Smooth muscle cell (in vitro differentiated cells): Measurements from ENCODE around the gene CRK. TPM values are rescaled to one million over a fixed set of nuclear protein-coding genes. Genes with fewer than 3 reads are reported as not detected.

ENCODE experiments used
- DNase-seq: peaks from one replicate; lab custom pipeline; 2025; ENCODE audit not compliant: unreplicated experiment; lab: John Stamatoyannopoulos, UW
- H2AFZ ChIP-seq: fragments of 200-600 bp; sonication (generic); 2 replicates; pipeline ENCODE4 v1.6.0; 2016; ENCODE audit warnings: antibody characterized with exemption, low read depth, mild to moderate bottlenecking
- H3F3A ChIP-seq: fragments of 200-600 bp; sonication (generic); 2 replicates; pipeline ENCODE4 v1.6.0; 2017; ENCODE audit warnings: antibody characterized with exemption, low read depth
- H3K27ac ChIP-seq: fragments of 200-600 bp; sonication (generic); 2 replicates; pipeline ENCODE4 v1.5.1; 2016; ENCODE audit warnings: low read depth, mild to moderate bottlenecking
- H3K27me3 ChIP-seq: fragments of 200-600 bp; sonication (generic); 2 replicates; pipeline ENCODE4 v1.6.1; 2016; ENCODE audit warnings: low read depth, mild to moderate bottlenecking
- H3K36me3 ChIP-seq: fragments of 200-600 bp; sonication (generic); 2 replicates; pipeline ENCODE4 v1.5.1; 2016; ENCODE audit warnings: low read depth
- H3K4me1 ChIP-seq: fragments of 200-600 bp; sonication (generic); 2 replicates; pipeline ENCODE4 v1.5.1; 2016; ENCODE audit warnings: low read depth
- H3K4me2 ChIP-seq: fragments of 200-600 bp; sonication (generic); 2 replicates; pipeline ENCODE4 v1.6.0; 2016; ENCODE audit warnings: mild to moderate bottlenecking
- H3K4me3 ChIP-seq: fragments of 200-600 bp; sonication (generic); 2 replicates; pipeline ENCODE4 v1.5.1; 2016; ENCODE audit warnings: mild to moderate bottlenecking
- H3K79me2 ChIP-seq: fragments of 200-600 bp; sonication (generic); 2 replicates; pipeline ENCODE4 v1.6.0; 2016; ENCODE audit warnings: low read depth, mild to moderate bottlenecking
- H3K9ac ChIP-seq: fragments of 200-600 bp; sonication (generic); 2 replicates; pipeline ENCODE4 v1.6.0; 2016; ENCODE audit warnings: low read depth
- H3K9me3 ChIP-seq: fragments of 200-600 bp; sonication (generic); replicated peaks from 2 replicates; pipeline ENCODE4 v1.5.1; 2016; ENCODE audit warnings: low read depth
- H4K20me1 ChIP-seq: fragments of 200-600 bp; sonication (generic); 2 replicates; pipeline ENCODE4 v1.6.0; 2016; ENCODE audit warnings: low read depth
- WGBS: methylation state at CpG from one replicate; pipeline ENCODE4 v1.1.7; 2016; ENCODE audit warnings: low lambda C conversion rate; 5-methylcytosine and 5-hydroxymethylcytosine counted together
- polyA plus RNA-seq: library from polyadenylated mRNA; unstranded; fragments of >200 nt; fragmentation: Nextera tagmentation; extraction: Ambion mirVana; gene quantifications from 2 replicates; pipeline ENCODE4 v1.2.1, GENCODE V29; 2016
- total RNA-seq: library from RNA; depleted of rRNA; stranded (reverse); fragments of >200 nt; gene quantifications from 2 replicates; pipeline ENCODE4 v1.2.3, GENCODE V29; 2014
- TF ChIP-seq, protein P1 (sequence below): fragments of 200-600 bp; sonication (generic); IDR thresholded peaks from 2 replicates; pipeline ENCODE4 v1.5.1; 2017; ENCODE audit warnings: borderline replicate concordance, mild to moderate bottlenecking, antibody characterized with exemption; ENCODE audit not compliant: insufficient read depth, poor library complexity, severe bottlenecking

The CRK gene
- total RNA-seq (49.7 and 64.5 TPM in 2 replicates), polyA plus RNA-seq (56.8 and 69.4 TPM in 2 replicates)

DNA sequence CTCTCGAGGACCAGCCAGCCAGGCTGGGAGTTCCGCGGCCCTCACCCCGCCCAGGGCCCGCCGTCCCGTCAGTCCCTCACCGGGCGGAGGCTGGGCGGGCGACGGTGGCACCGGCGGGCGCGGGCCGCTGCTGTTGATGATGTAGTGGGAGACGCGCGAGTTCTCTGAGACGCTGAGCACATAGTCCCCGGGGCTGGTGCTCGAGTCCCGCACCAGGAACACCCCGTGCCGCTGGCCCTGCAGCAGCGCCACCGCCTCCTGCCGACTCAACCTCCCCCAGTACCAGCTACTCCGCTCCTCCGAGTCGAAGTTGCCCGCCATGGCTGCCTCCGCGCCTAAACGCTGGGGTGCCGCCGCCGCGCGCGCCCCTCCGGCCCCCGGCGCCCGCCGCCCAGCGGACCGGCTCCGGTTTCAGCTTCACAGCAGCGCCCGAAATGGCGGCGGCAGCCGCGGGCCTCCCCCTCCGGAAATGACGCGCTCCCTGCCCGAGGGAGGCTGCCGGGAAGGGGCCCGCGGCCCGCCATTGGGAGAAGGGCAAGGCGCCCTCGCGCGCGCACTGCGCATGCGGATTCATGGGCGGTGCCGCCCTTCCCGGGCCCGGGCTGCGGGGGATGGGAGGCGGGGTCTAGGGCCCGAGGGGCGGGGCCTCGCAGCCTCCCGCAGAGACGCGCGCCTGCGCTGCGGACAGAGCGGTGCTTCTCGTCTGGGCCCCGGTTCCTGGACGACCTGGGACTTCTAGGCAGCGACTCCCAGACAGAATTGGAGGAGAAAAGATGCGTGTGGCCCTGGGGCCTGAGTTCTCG is at the start of gene CRK:
TSS of gene CRK (minus strand) at position 436 of the 803 bp plus-strand sequence. CDS start at position 321, 115 bp downstream.
- no peak within 1 kb of the TSS for H2AFZ ChIP-seq
- H3K27me3 ChIP-seq, result no peaks in the 10 kb centered on the region
- under 1% methylated on average over 73 of the region's 93 CpGs for WGBS
- TF ChIP-seq, protein P1, sequence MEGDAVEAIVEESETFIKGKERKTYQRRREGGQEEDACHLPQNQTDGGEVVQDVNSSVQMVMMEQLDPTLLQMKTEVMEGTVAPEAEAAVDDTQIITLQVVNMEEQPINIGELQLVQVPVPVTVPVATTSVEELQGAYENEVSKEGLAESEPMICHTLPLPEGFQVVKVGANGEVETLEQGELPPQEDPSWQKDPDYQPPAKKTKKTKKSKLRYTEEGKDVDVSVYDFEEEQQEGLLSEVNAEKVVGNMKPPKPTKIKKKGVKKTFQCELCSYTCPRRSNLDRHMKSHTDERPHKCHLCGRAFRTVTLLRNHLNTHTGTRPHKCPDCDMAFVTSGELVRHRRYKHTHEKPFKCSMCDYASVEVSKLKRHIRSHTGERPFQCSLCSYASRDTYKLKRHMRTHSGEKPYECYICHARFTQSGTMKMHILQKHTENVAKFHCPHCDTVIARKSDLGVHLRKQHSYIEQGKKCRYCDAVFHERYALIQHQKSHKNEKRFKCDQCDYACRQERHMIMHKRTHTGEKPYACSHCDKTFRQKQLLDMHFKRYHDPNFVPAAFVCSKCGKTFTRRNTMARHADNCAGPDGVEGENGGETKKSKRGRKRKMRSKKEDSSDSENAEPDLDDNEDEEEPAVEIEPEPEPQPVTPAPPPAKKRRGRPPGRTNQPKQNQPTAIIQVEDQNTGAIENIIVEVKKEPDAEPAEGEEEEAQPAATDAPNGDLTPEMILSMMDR, result no peak
- H3K36me3 ChIP-seq, result no peaks in the 10 kb centered on the region
- H3K4me2 ChIP-seq, result peak within 1 kb of the TSS; percentile 96
- H3F3A ChIP-seq, result peaks cover 3% of the 10 kb centered on the region
- H3K27ac ChIP-seq, result peak within 1 kb of the TSS; percentile 97
- H3K4me1 ChIP-seq, result peaks cover 14% of the 10 kb centered on the region
- H3K4me3 ChIP-seq, result peak within 1 kb of the TSS; percentile 93
- H3K9me3 ChIP-seq, result no peaks in the 10 kb centered on the region
- DNase-seq, result peak; percentile 95
- H3K79me2 ChIP-seq, result peaks cover 49% of the 10 kb centered on the region
- peak within 1 kb of the TSS; percentile 98 for H3K9ac ChIP-seq
- H4K20me1 ChIP-seq, result peaks cover 46% of the 10 kb centered on the region

DNA sequence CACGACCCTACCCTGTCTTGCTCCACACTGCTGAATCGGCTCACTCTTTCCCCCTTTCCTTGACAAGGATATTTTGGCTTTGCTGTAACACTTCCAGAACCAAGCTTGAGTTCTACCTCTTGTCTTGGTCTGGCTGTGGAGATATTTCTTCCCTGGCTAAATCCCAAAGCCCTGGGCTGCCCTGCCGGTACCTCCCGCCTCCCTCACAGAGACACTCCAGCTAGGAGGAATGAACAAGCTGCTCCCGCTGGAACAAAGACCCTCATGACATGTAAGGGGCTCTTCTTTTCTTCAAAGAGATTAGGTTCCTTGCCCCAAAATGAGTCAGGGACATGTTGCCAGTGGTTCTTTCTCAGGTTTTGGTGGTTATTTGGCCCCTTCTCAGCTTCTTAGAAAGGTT is 49.6 kb upstream of the CRK start:
- H2AFZ ChIP-seq, result no peak overlapping the region
- H3K27me3 ChIP-seq, result no peaks in the 10 kb centered on the region
- 94% methylated on average over 5 of the region's 5 CpGs for WGBS
- no peaks in the 10 kb centered on the region for H3K4me1 ChIP-seq
- H4K20me1 ChIP-seq, result no peaks in the 10 kb centered on the region
- TF ChIP-seq, protein P1, result no peak
- H3K9ac ChIP-seq, result no peak overlapping the region
- H3K79me2 ChIP-seq, result no peaks in the 10 kb centered on the region
- no peak overlapping the region for H3K4me3 ChIP-seq
- no peaks in the 10 kb centered on the region for H3K36me3 ChIP-seq
- H3F3A ChIP-seq, result no peaks in the 10 kb centered on the region
- no peak for DNase-seq
- H3K9me3 ChIP-seq, result no peaks in the 10 kb centered on the region
- H3K27ac ChIP-seq, result no peak overlapping the region
- no peak overlapping the region for H3K4me2 ChIP-seq

DNA sequence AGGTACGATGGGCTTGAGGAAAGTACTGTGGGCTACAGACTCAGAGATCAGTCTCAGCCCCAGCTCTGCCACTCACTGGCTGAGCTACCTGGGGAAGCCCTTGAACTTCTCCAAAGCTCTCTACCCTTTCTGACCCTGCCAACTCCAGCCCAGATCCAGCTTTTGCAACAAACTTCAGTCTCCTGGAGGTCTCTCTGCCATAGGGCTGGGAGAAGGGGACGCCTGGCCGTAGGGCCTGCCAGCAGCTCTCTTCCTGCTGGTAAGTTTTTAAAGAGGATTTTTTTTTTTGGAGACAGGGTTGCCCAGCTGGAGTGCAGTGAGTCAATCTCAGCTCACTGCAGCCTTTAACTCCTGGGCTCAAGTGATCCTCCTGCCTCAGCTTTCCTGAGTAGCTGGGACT is 48.8 kb upstream of the CRK start:
- Histone ChIP-seq H3K27me3 (no peaks in the 10 kb centered on the region), H3F3A (no peaks in the 10 kb centered on the region), H4K20me1 (no peaks in the 10 kb centered on the region), H3K9me3 (no peaks in the 10 kb centered on the region), H2AFZ (no peak overlapping the region), H3K4me3 (no peak overlapping the region), H3K4me1 (no peaks in the 10 kb centered on the region), H3K4me2 (no peak overlapping the region), H3K36me3 (no peaks in the 10 kb centered on the region), H3K79me2 (no peaks in the 10 kb centered on the region), H3K27ac (no peak overlapping the region), H3K9ac (no peak overlapping the region)
- DNase-seq, result no peak
- WGBS, result 96% methylated on average over 3 of the region's 3 CpGs
- TF ChIP-seq, protein P1, result no peak
